Activated CD4-positive, CD25-positive, alpha-beta regulatory T cell treated with anti-CD3 and anti-CD28 coated beads, Interleukin-2, amount 50 U/mL, for 16 hours (primary cell): Measurements from ENCODE around the gene GALK1.
"Not testable (repeated sequence)": the region's sequence is repeated elsewhere in the genome, so short reads cannot be mapped to it uniquely, and the experiment has no call there.

Source experiments
- DNase-seq: peaks from one replicate; pipeline ENCODE4 v3.0.0-alpha.2; 2020; ENCODE audit warnings: low read depth, low spot score

The GALK1 gene

DNA sequence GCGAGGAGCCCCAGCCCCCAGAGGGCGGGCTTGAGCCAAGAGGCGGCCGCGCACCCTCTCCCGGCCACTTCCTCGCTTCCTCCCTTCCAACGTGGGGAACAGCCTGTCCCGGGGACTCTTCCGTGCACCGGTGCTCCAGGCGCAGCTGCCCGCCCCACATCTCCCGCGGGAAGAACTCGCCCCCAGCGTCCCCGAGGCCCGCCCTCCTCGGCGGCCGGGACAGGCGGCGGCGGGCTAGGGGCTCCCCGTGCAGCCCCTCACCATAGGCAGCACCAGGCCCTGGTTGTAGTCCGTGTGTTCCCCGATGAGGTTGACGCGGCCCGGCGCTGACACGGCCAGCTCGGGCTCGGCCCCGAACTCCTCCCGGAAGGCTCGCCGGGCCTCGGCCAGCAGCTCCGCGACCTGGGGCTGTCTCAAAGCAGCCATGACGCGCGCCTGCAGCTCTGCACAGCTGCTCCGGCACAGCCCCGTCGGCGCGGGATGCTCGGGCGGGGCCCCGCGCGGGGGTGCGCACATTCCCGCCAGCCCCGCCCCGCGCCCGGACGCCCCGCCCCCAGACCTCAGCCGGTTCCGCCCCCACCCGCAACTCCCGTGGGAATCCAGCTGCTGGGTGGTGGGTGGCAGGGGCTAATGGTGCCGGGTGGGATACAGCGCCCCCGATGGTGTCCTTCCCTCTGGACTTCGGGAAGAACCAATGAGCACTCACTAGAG, at the start of gene GALK1:
Gene GALK1 (minus strand): TSS at position 482 of the 711 bp plus-strand sequence. CDS start 56 bp downstream, at position 426.
- DNase-seq, result no peak

DNA sequence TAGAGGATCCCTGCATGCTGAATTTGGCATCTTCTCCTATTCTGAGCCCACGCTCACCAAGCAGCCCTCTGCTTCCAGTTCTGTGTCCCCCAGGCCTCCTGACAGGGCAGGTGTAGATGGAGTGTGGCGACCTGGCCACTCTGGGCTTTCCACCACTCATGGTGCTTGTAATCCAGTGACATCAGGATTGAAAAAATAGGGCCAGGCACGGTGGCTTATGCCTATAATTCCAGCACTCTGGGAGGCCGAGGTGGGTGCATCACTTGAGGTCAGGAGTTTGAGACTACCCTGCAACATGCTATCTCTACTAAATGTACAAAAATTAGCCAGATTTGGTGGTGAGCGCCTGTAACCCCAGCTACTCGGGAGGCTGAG, 49.0 kb upstream of the GALK1 start:
- DNase-seq, result no peak

DNA sequence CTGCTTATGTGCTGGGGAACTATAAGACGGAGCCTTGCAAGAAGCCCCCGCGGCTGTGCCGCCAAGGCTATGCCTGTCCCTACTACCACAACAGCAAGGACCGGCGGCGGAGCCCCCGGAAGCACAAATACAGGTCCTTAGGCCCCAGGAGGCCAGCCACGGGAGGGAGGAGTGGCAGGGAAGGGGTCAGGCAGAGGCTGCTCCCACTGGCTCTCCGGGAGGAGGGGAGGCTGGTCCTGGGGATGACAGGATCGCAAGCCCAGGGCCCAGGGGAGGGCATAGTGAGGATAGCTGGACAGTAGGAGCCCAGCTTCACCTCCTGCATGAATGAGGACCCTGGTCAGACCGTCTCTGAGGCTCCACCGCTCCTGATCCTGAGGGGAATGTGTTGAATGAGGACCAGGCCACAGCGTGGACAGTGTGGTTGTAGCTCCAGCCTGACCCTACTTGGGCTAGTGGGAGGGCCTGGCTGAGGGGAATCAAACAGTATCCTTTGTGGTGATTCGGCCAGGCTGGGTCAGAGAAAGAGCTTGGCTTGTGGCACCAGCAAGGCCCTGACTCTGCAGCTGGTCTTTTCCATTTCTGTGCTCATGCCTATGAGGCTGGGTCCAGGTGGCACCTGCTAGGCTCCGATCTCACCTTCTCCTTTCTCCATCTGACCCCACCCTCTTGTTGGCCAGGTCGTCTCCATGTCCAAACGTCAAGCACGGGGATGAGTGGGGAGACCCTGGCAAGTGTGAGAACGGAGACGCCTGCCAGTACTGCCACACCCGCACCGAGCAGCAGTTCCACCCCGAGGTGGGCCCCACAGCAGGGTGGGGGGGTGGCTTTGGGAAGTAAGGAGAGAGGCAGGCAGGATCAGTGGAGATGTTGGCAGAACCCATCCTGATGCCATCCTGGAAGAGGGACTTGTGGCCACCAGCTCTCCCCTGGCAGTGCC, 48.4 kb upstream of the GALK1 start:
- no peak for DNase-seq

DNA sequence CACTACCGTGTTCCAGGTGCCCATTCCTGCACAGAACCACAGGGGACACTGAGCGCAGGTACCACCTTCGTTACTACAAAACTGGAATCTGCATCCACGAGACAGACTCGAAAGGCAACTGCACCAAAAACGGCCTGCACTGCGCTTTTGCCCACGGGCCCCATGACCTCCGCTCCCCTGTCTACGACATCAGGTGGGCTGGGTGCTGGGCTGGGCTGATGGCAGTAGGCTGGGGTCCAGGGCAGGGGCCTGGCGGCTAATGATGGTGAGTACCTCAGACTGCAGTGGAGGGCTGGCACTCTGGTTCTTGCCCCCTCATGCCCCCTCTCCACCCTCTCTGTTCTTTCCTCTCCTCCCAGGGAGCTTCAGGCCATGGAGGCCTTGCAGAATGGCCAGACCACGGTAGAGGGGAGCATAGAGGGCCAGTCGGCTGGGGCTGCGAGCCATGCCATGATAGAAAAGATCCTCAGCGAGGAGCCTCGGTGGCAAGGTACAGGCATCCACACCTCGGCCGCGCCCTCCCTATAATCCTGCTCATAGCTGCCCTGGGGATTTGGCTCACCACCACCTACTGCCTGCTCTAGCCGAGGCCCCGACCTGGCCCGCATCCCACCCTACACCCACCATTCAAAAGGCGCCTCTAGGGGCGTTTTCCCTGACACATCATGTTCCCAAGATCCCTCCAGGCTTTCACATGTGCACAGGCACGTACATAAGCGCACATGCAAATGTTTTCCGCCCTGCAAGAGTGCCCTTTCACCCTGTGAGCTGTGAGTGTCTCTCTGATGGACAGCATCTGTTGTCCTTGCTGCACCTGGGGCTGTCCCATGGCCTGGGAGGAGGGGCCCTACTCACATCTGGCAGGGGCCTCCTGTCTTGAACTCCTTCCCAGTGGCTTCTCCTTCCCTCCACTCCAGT, 47.4 kb upstream of the GALK1 start:
- DNase-seq, result no peak

DNA sequence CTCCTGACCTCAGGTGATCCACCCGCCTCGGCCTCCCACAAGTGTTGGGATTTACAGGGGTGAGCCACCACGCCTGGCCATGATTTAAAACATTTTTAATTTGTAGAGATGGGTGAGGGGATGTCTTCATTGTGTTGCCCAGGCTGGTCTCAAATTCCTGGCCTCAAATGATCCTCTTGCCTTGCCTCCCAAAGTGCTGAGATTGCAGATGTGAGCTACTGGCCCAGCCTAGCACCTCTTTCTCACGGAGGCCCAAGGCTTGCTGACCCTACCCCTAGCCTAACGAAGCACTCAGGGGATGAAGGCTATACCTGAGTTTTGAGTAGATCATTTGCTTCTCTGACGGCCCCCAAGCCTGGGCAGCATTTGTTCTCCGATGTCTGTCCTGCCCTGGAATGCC, 46.2 kb upstream of the GALK1 start:
- DNase-seq, result no peak

DNA sequence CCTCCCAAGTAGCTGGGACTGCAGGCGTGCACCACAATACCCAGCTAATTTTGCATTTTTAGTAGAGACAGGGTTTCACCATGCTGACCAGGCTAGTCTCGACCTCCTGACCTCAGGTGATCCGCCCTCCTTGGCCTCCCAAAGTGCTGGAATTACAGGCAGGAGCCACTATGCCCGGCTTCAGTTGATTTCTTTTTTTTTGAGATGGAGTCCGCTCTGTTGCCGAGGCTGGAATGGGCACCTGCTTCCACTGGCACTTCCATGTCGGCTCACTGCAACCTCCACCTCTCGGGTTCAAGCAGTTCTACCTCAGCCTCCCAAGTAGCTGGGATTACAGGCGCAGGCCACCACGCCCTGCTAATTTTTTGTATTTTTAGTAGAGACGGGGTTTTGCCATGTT, 45.8 kb upstream of the GALK1 start:
- DNase-seq, result not testable (repeated sequence)

DNA sequence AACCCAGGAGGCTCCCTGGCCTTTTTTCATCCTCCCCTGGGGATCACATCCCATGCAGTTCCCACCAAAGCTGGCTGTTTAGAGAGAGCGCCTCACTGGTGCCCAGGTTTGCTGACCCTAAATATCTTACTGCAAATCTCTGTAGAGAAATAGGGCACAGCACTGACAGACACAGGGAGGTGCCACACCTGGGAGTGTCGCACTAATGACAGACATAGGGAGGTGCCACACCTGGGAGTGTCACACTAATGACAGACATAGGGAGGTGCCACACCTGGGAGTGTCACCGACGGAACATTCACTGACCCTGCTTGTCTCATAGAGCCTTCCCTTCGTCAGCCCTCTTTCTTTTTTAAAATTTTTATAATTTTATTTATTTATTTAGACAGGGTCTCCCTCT, 45.2 kb upstream of the GALK1 start:
- no peak for DNase-seq

DNA sequence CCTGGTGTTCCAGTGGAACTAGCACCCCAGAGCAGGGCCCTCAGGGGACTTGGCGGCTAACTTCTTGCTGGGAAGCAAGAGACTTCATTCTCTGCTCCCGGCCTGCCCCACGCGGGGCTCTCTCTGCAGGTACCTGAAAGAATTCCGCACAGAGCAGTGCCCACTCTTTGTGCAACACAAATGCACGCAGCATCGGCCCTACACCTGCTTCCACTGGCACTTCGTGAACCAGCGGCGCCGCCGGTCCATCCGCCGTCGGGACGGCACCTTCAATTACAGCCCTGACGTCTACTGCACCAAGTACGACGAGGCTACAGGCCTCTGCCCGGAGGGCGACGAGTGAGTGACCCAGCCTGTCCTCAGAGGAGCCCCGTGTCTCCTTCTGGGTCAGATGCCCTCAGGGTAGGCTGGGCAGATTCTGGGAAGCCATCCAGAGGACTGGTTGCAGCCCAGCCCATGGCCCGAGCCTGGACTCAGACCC, 44.7 kb upstream of the GALK1 start:
- DNase-seq, result no peak

DNA sequence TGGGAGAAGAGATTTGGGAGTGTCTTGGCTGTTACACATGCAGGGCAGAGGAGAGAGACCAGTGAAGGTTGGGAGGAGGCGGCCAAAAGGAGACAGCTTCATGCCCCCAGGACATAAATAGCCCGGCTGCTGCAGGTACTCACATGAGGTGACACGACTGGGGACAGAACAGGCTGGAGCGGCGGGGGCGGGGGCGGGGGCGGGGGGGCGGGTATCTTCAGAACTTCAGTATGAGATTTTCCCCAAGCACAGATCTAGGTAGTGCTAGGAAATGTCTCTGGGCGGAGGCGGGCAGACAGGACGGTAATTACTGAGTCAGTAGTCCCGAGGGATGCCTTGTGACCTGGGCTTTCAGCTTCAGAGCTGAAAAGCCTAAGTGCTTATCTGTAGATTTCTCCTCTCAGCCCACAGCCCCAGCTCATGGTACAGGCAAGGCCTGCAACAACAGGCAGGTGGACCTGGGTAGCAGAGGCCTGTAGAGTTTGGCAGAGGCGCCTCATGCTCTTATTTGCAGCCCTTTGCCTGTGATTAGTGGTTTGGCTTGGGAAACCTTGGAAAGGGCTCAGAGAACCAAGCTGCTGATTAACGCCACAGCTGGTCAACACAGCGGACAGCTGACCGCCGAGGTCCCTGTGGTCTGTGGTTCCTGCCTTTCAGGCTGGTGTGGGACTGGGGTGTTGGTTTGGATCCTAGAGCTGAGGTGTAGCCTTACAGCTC, 44.1 kb upstream of the GALK1 start:
- DNase-seq, result no peak

DNA sequence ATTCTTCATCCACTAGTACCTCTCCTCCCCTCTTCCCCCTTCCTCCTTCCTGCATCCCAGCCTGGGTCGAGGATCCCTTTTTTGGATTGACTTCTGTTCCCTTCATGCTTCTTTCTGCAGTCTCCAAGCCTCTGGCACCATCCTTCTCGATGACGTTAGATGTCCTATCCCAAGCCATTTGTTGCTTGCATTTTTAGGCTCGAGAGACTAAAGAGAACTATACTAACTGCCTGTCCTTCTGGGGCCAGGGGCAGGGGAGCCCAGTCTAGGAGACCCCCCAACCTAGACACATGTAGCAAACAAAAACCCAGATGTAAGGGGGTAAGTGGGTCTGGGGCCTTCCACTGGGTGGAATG, 43.5 kb upstream of the GALK1 start:
- DNase-seq, result no peak

DNA sequence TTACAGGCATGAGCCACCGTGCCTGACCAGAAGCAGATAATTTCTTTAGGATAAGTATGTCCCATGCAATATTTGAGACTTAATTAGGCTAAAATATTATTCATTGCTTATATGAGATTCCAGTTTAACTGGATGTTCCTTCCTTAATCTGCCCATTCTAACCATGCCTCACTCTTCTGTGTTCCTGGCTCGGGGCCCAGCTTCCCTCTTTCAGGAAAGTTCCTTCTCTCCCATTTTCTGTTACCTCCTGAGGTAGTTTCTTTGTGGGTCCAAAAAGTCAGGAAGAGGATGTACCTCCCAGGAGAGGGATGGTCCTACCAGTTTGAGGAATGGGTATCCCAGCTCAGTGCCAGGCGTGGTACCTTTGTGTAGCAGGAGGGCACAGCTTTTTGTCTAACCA, 42.9 kb upstream of the GALK1 start:
- DNase-seq, result no peak

DNA sequence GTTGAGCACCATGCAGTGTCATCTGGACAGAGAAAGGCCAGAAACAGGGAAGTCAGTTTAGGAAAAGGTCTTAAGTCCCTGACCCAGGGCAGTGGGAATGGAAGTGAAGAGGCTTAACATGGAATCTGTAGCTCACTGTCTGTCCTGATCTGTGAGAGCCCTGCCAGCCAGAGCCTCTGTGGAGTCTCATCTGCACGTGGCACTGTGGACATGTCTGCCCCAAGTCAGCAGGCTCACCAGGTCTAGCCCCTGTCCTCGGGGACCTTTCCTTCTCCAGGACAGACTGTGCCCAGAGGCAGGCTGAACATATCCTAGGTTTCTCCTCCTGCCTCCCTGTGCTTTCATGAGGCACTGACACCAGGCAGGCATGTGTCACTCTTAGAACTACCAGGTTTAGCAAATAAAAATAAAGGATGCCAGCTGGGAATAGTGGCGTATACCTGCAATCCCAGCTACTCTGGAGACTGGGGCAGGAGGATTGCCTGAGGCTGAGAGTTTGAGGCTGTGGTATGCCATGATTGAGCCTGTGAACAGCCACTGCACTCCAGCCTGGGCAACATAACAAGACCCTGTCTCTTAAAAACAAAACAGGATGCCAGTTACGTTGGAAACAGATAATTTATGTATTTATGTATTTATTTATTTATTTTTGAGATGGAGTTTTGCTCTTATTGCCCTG, 42.0 kb upstream of the GALK1 start:
- no peak for DNase-seq

DNA sequence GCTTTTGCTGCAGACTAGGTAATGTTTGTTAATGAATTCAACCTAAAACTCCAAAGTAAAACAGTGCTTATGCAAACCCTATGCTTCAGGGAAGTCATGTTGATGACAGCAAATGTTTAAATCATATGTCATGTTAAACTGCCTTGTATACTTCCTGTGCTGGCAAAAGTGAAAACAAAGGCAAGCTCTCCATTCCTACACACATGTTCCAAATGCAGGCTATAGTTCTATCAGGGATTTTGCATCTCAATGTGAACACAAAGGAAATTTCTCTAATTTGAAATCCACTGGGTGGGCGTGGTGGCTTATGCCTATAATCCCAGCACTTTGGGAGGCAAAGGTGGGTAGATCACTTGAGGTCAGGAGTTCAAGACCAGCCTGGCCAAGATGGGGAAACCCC, 38.9 kb upstream of the GALK1 start:
- DNase-seq, result no peak

DNA sequence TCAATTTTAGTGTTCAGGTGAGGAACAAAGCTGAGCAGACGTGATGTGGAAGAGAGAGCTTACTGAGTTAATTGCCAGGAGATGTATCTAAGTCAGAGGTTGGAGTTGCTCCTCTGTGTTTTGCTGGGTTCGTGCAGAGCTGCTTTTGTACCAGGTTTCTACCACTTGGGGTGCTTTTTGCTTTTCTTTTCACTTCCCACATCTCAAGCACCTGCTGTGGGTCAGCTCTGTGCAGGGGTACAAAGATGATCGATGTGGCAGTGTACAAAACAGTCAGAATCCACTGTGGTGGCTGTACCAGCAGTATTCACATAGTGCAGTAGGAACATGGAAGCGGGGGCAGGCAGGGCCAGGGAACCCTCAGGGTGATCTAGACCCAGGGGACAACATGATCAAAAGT, 34.4 kb upstream of the GALK1 start:
- DNase-seq, result no peak

DNA sequence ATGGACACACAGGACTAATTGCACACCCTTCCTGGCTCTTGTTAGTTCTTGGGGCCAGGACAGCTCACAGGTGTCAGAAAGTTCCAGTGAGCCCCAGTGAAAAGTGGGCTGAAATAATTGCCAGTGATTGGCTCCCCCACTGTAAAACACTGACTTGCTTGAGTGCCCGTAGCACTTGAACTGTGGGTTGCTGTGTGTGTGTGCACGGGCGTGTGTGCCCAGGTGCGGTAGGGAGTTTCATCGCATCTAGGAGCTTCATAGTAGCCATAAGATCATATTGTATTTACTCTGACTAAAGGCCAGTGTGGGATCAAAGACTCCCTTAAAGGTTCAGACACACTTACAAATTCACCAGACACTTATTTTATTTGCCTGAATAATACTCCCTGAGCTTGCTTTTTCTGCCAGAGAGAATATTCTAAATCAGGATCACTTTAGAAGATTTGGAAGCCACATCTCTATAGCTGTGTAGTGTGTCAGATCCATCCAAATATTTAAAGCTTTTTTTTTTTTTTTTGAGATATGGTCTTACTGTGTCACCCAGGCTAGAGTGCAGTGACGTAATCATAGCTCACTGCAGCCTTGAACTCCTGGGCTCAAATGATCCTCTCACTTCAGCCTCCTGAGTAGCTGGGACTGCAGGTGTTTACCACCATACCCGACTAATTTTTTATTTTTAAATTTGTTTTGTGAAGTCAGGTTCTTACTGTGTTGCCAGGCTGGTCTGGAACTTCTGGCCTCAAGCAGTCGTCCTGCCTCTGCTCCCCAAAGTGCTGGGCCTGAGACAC, 31.0 kb upstream of the GALK1 start:
- DNase-seq, result no peak

DNA sequence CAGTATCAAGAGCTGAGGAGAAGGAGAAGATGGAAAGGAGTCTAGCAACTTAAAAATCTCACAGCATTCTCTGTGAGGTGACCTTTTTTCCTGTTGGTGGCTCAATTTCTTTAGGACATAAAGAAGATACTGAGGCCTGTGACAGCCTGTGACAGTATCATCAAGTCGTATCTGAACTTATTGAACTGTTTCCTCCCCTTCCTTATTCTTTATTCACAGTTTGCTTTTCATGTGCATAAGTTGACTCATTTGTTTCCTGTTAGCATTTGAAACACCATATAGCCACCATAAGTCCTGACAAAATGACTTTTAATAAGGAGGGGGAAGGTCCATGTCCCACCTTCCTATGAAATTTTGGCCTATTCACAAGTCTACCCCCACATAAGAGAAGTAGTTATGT, 28.5 kb upstream of the GALK1 start:
- no peak for DNase-seq

DNA sequence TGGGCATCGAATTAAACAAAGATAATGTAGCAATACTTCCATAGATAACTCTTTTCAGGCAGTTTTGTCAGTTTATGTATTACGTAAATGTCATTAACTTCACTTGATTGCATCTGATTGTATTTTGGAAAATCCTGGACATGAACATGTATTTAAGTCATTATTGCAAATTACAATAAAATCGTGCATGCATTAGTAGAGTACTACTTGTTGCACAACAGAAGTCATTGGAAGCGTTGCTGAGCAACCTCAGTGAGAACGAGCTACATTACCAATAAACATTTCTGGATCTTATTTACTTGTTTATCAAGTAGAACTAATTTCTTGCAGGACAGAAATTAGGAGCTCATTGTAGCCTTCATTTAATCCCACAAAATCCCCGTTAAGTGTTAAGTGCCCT, 26.3 kb upstream of the GALK1 start:
- DNase-seq, result no peak

DNA sequence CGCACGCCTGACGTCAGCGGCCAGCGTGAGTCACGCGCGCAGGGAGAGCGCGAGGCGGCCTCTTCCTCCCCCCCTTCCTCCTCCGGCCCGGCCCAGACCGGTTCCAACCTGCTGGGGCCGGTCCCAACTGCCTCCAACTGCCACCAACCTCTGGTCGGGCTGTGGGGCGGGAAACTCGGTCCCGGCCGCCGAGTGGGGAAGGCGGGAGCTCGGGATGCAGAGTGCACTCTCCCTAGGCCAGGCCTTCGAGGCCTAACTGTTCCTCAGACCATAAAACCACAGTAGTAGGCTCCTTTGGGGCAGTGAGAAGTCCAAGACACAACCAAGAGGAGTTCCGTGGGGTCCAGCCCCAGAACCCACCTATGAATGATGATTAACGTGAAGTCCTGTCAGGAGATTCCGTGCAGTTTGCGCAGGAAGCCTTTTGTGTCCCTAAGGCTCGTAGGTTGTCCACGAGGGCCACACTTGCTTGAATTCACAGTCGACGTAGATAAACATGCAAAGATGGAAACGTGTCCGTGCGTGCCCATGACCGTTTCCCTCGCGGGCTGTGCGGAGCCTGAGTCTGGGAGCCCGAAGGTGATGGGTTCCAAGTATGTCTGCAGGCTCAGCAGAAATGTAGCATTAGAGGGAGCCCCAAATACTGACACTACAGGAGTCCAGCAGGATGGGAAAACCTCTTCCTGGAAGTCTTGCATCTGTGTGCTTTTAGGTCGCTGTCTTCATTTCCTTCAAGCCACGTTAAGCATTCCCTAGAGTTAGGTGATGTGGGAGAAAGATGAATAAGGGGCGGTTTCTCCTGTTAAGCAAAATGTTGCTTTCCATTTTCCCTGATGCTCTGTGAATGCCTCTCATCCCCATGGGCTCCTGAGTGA, 20.3 kb upstream of the GALK1 start:
- DNase-seq, result peak; percentile 81

DNA sequence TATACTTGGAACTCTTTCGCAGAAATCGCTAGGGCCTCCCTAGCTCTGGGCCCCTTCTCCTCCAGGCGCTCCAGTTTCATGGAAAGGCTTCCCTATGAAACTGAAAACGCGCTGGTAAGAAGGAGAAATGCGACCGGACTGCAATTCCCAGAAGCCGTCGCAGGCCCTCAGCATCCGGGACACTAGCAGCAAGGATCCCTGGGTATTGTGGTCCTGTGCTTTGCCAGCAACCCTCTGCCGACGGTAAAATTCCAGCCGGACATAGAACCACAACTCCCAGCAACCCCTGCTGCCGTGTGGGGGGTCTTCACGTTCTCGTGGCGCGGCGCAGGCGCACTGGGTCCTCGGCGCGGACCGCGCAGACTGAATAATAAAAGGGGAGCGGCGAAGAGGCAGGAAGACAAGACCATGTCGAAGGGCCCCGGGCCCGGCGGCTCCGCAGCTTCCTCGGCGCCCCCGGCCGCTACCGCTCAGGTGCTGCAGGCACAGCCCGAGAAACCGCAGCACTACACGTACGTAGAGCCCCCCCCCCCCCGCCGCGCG, 19.6 kb upstream of the GALK1 start, which contains the start of gene UNK:
Gene UNK (plus strand): TSS at position 334 of the 543 bp plus-strand sequence. CDS start 75 bp downstream, at position 409.
- DNase-seq, result peak; percentile 96
